Smooth muscle cell (in vitro differentiated cells): Measurements from ENCODE around the gene NECTIN2. TPM values are rescaled to one million over a fixed set of nuclear protein-coding genes. Genes with fewer than 3 reads are reported as not detected.
A peak's percentile ranks its signal among the peaks of the same experiment; 100 is the strongest.

ENCODE experiments used
- DNase-seq: peaks from one replicate; lab custom pipeline; 2025; ENCODE audit not compliant: unreplicated experiment; lab: John Stamatoyannopoulos, UW
- H2AFZ ChIP-seq: fragments of 200-600 bp; sonication (generic); 2 replicates; pipeline ENCODE4 v1.6.0; 2016; ENCODE audit warnings: antibody characterized with exemption, low read depth, mild to moderate bottlenecking
- H3F3A ChIP-seq: fragments of 200-600 bp; sonication (generic); 2 replicates; pipeline ENCODE4 v1.6.0; 2017; ENCODE audit warnings: antibody characterized with exemption, low read depth
- H3K27ac ChIP-seq: fragments of 200-600 bp; sonication (generic); 2 replicates; pipeline ENCODE4 v1.5.1; 2016; ENCODE audit warnings: low read depth, mild to moderate bottlenecking
- H3K27me3 ChIP-seq: fragments of 200-600 bp; sonication (generic); 2 replicates; pipeline ENCODE4 v1.6.1; 2016; ENCODE audit warnings: low read depth, mild to moderate bottlenecking
- H3K36me3 ChIP-seq: fragments of 200-600 bp; sonication (generic); 2 replicates; pipeline ENCODE4 v1.5.1; 2016; ENCODE audit warnings: low read depth
- H3K4me1 ChIP-seq: fragments of 200-600 bp; sonication (generic); 2 replicates; pipeline ENCODE4 v1.5.1; 2016; ENCODE audit warnings: low read depth
- H3K4me2 ChIP-seq: fragments of 200-600 bp; sonication (generic); 2 replicates; pipeline ENCODE4 v1.6.0; 2016; ENCODE audit warnings: mild to moderate bottlenecking
- H3K4me3 ChIP-seq: fragments of 200-600 bp; sonication (generic); 2 replicates; pipeline ENCODE4 v1.5.1; 2016; ENCODE audit warnings: mild to moderate bottlenecking
- H3K79me2 ChIP-seq: fragments of 200-600 bp; sonication (generic); 2 replicates; pipeline ENCODE4 v1.6.0; 2016; ENCODE audit warnings: low read depth, mild to moderate bottlenecking
- H3K9ac ChIP-seq: fragments of 200-600 bp; sonication (generic); 2 replicates; pipeline ENCODE4 v1.6.0; 2016; ENCODE audit warnings: low read depth
- H3K9me3 ChIP-seq: fragments of 200-600 bp; sonication (generic); replicated peaks from 2 replicates; pipeline ENCODE4 v1.5.1; 2016; ENCODE audit warnings: low read depth
- H4K20me1 ChIP-seq: fragments of 200-600 bp; sonication (generic); 2 replicates; pipeline ENCODE4 v1.6.0; 2016; ENCODE audit warnings: low read depth
- WGBS: methylation state at CpG from one replicate; pipeline ENCODE4 v1.1.7; 2016; ENCODE audit warnings: low lambda C conversion rate; 5-methylcytosine and 5-hydroxymethylcytosine counted together
- polyA plus RNA-seq: library from polyadenylated mRNA; unstranded; fragments of >200 nt; fragmentation: Nextera tagmentation; extraction: Ambion mirVana; gene quantifications from 2 replicates; pipeline ENCODE4 v1.2.1, GENCODE V29; 2016
- total RNA-seq: library from RNA; depleted of rRNA; stranded (reverse); fragments of >200 nt; gene quantifications from 2 replicates; pipeline ENCODE4 v1.2.3, GENCODE V29; 2014
- TF ChIP-seq, protein P1 (sequence below): fragments of 200-600 bp; sonication (generic); IDR thresholded peaks from 2 replicates; pipeline ENCODE4 v1.5.1; 2017; ENCODE audit warnings: borderline replicate concordance, mild to moderate bottlenecking, antibody characterized with exemption; ENCODE audit not compliant: insufficient read depth, poor library complexity, severe bottlenecking

The NECTIN2 gene
- total and polyA plus RNA-seq, 2 experiments from 2014 or later = 94.6 to 160 TPM

DNA sequence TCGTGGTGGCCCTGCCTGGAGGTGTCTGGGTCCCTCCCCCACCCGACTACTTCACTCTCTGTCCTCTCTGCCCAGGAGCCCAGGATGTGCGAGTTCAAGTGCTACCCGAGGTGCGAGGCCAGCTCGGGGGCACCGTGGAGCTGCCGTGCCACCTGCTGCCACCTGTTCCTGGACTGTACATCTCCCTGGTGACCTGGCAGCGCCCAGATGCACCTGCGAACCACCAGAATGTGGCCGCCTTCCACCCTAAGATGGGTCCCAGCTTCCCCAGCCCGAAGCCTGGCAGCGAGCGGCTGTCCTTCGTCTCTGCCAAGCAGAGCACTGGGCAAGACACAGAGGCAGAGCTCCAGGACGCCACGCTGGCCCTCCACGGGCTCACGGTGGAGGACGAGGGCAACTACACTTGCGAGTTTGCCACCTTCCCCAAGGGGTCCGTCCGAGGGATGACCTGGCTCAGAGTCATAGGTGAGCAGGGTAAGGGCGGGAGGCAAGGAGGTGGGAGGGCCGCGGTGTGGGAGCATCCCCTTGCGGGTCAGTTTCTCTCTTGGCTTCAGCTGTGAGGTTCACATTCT is 19.2 kb downstream of the NECTIN2 start:
- H2AFZ ChIP-seq = no peak overlapping the region
- no peak for DNase-seq
- no peak overlapping the region for H3K4me3 ChIP-seq
- no peaks in the 10 kb centered on the region for H3K27me3 ChIP-seq
- peaks cover 77% of the 10 kb centered on the region for H4K20me1 ChIP-seq
- TF ChIP-seq, protein P1, sequence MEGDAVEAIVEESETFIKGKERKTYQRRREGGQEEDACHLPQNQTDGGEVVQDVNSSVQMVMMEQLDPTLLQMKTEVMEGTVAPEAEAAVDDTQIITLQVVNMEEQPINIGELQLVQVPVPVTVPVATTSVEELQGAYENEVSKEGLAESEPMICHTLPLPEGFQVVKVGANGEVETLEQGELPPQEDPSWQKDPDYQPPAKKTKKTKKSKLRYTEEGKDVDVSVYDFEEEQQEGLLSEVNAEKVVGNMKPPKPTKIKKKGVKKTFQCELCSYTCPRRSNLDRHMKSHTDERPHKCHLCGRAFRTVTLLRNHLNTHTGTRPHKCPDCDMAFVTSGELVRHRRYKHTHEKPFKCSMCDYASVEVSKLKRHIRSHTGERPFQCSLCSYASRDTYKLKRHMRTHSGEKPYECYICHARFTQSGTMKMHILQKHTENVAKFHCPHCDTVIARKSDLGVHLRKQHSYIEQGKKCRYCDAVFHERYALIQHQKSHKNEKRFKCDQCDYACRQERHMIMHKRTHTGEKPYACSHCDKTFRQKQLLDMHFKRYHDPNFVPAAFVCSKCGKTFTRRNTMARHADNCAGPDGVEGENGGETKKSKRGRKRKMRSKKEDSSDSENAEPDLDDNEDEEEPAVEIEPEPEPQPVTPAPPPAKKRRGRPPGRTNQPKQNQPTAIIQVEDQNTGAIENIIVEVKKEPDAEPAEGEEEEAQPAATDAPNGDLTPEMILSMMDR = no peak
- WGBS = 98% methylated on average over 27 of the region's 27 CpGs
- no peaks in the 10 kb centered on the region for H3K4me1 ChIP-seq
- no peaks in the 10 kb centered on the region for H3F3A ChIP-seq
- no peak overlapping the region for H3K27ac ChIP-seq
- H3K4me2 ChIP-seq = no peak overlapping the region
- no peaks in the 10 kb centered on the region for H3K9me3 ChIP-seq
- H3K9ac ChIP-seq = no peak overlapping the region
- peaks cover 72% of the 10 kb centered on the region for H3K79me2 ChIP-seq
- no peaks in the 10 kb centered on the region for H3K36me3 ChIP-seq

DNA sequence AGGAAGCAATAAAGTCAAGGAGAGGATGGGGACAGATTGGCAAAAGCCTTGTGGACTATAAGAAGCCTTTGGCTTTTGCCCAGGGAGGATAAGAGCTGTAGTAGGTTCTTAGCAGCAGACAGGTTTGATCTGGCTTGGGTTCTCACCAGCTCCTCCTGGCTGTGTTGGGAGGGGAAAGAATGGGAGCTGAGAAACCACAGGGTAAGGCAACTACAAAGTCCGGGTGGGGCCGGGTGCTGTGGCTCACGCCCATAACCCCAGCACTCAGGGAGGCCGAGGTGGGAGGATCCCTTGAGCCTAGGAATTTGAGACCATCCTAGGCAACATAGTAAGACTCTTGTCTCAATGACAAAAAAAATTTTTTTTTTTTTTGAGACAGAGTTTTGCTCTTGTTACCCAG is 20.6 kb downstream of the NECTIN2 start:
- no peak overlapping the region for H3K27ac ChIP-seq
- no peaks in the 10 kb centered on the region for H3K36me3 ChIP-seq
- no peak overlapping the region for H3K9ac ChIP-seq
- H4K20me1 ChIP-seq = peaks cover 72% of the 10 kb centered on the region
- H3K9me3 ChIP-seq = no peaks in the 10 kb centered on the region
- peaks cover 60% of the 10 kb centered on the region for H3K79me2 ChIP-seq
- no peak overlapping the region for H3K4me2 ChIP-seq
- no peak overlapping the region for H3K4me3 ChIP-seq
- H3F3A ChIP-seq = no peaks in the 10 kb centered on the region
- H3K27me3 ChIP-seq = no peaks in the 10 kb centered on the region
- no peaks in the 10 kb centered on the region for H3K4me1 ChIP-seq
- TF ChIP-seq, protein P1 = no peak
- 95% methylated on average over 4 of the region's 4 CpGs for WGBS
- H2AFZ ChIP-seq = no peak overlapping the region
- DNase-seq = no peak

DNA sequence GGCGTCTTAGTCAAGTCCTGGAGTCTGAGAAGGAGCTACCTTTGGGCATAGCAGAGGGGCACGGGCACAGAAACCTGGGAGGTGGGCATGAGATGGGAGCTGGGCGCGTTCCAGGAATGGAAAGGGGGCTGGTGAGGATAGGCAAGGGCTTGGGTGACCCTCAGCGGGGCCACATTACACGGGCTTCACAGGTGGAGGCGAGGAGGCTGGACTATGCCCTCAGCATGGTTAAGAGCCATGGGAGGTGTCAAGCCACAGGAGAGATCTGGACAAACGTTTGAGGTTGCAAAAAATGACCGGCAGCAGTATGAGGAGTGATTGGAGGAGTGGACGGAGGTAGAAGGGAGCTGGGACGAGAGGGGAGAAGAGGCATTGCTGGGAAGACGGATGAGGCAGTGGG is 21.5 kb downstream of the NECTIN2 start:
- H3K27me3 ChIP-seq = no peaks in the 10 kb centered on the region
- no peaks in the 10 kb centered on the region for H3K4me1 ChIP-seq
- 97% methylated on average over 12 of the region's 12 CpGs for WGBS
- peaks cover 71% of the 10 kb centered on the region for H4K20me1 ChIP-seq
- H3K36me3 ChIP-seq = peaks cover 5% of the 10 kb centered on the region
- no peaks in the 10 kb centered on the region for H3K9me3 ChIP-seq
- H2AFZ ChIP-seq = no peak overlapping the region
- H3K27ac ChIP-seq = no peak overlapping the region
- no peak overlapping the region for H3K4me3 ChIP-seq
- no peak overlapping the region for H3K4me2 ChIP-seq
- TF ChIP-seq, protein P1 = no peak
- peaks cover 55% of the 10 kb centered on the region for H3K79me2 ChIP-seq
- no peaks in the 10 kb centered on the region for H3F3A ChIP-seq
- H3K9ac ChIP-seq = no peak overlapping the region
- no peak for DNase-seq

DNA sequence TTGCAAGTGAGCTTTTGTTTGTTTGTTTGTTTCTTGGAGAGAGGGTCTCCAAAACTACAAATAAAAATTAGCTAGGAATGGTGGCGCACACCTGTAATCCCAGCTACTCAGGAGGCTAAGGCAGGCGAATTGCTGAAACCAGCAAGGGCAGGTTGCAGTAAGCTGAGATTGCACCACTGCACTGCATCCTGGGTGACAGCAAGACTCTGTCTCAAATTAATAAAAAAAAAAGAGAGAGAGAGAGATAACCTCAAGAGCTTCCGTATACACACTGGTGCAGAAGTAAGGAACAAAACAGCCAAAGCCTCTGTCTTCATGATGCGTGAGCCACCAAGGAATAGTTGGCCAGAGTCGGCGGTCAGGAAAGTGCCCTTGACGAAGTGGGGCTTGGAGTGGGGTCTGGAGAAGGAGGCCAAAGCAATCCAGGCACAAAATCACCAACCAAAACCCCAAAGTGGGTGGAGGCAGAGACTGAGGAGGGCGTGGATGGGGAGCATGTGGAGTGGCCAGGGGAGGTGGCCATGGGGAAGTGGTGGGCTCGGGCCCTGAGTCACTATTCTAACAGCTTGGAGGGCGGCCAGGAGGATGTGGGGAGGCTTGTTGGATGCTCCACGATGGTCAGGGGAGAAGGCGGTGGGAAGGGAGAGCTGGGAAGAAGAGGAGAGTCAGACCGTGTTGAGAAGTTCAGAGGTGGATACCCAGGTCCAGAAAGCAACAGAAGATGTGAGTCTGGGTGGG is 23.8 kb downstream of the NECTIN2 start:
- DNase-seq = no peak
- H3K79me2 ChIP-seq = peaks cover 36% of the 10 kb centered on the region
- H3K27ac ChIP-seq = peak overlapping the region; percentile 43
- H3K27me3 ChIP-seq = no peaks in the 10 kb centered on the region
- H3K4me2 ChIP-seq = no peak overlapping the region
- H3K4me1 ChIP-seq = no peaks in the 10 kb centered on the region
- H3K9ac ChIP-seq = no peak overlapping the region
- H2AFZ ChIP-seq = no peak overlapping the region
- peaks cover 5% of the 10 kb centered on the region for H3K36me3 ChIP-seq
- WGBS = 88% methylated on average over 13 of the region's 13 CpGs
- H4K20me1 ChIP-seq = peaks cover 63% of the 10 kb centered on the region
- H3F3A ChIP-seq = peaks cover 8% of the 10 kb centered on the region
- no peak overlapping the region for H3K4me3 ChIP-seq
- no peaks in the 10 kb centered on the region for H3K9me3 ChIP-seq
- TF ChIP-seq, protein P1 = no peak
